IgD-negative memory B cell (primary cell): ENCODE measurements around the gene SIGLEC14. TPM values are rescaled to one million over a fixed set of nuclear protein-coding genes. Genes with fewer than 3 reads are reported as not detected.
A peak's percentile ranks its signal among the peaks of the same experiment; 100 is the strongest.
"Not testable (repeated sequence)": the region's sequence is repeated elsewhere in the genome, so short reads cannot be mapped to it uniquely, and the experiment has no call there.

Source experiments
- H3K27ac Mint-ChIP-seq, 3 donors: one replicate each; pipeline ENCODE4 v1.8.0; 2020 to 2022; ENCODE audit warnings: mild to moderate bottlenecking in 3 of 3, mixed read lengths in 3 of 3, moderate library complexity in 1 of 3
- H3K27me3 Mint-ChIP-seq: one replicate; pipeline ENCODE4 v1.8.0; 2021; ENCODE audit warnings: mixed read lengths
- H3K36me3 Mint-ChIP-seq: one replicate; pipeline ENCODE4 v1.8.0; 2020; ENCODE audit warnings: mild to moderate bottlenecking, mixed read lengths
- H3K4me1 Mint-ChIP-seq, 3 donors: one replicate each; pipeline ENCODE4 v1.8.0; 2020 to 2022; ENCODE audit warnings: mixed read lengths in 3 of 3, mild to moderate bottlenecking in 1 of 3
- H3K4me3 Mint-ChIP-seq, 4 donors: one replicate each; pipeline ENCODE4 v1.8.0; 2020 to 2022; ENCODE audit warnings: mild to moderate bottlenecking in 4 of 4, mixed read lengths in 4 of 4, moderate library complexity in 3 of 4
- H3K9me3 Mint-ChIP-seq, 3 donors: one replicate each; pipeline ENCODE4 v1.8.0; 2020 to 2021; ENCODE audit warnings: mixed read lengths in 3 of 3, mild to moderate bottlenecking in 1 of 3
- polyA plus RNA-seq: library from polyadenylated mRNA; unstranded; fragments of 300-500 nt; fragmentation: Illumina TruSeq; gene quantifications from one replicate; pipeline ENCODE4 v1.2.3, GENCODE V29; 2021

Gene SIGLEC14
- polyA plus RNA-seq, 1 donor from 2014 or later: 15.0 TPM

DNA sequence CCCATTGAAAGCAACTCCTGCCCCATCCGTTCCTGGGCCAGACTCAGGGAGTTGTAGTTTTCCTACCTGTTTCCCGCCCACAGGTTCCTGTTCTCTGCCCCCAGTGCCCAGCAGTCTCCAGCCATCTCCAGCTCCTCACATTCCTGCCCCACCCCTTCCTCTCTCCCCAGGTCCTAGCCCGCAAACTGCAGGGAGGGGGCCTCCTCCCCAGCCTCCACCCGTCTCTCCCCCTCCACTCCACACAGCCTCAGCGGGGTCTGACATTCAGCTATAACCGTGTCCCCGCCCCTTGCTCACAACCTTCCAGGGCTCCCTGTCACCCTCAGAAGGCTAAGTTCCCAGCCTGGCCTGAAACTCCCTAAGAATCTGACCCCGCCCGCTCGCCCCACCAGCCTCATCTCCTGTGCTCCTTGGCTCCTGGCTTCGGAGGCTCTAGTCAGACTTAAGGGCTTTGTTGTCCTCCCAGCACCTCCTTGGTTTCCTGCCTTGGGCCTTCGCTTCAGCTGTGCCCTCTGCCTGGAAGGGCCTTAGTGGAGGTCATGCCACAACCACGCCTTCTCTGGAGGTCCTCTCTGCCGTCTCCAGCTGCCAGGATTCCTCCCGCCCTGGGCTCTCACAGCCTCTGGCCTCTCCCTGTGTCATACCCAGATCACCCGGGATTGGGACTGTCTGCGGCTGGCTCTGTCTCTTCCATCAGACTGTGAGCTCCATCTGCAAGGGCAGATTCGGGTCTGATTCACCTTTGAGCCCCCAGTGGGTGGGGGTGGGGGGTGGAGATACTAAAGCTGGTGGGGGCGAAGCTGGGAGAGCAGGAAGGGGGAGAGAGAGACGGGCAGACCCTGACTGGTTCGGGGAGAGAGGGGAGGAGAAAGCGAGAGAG is 41.4 kb upstream of the SIGLEC14 start:
- peak overlapping the region in 2 of 4 donors; percentile 2 to 8 for H3K4me3 Mint-ChIP-seq
- peaks cover 3 to 7% (median 7%) of the 10 kb centered on the region in 3 donors for H3K4me1 Mint-ChIP-seq
- peaks cover 7% of the 10 kb centered on the region for H3K36me3 Mint-ChIP-seq
- H3K9me3 Mint-ChIP-seq: peaks cover 0 to 5% (median 4%) of the 10 kb centered on the region in 3 donors
- peaks cover 32% of the 10 kb centered on the region for H3K27me3 Mint-ChIP-seq
- no peak overlapping the region for H3K27ac Mint-ChIP-seq

DNA sequence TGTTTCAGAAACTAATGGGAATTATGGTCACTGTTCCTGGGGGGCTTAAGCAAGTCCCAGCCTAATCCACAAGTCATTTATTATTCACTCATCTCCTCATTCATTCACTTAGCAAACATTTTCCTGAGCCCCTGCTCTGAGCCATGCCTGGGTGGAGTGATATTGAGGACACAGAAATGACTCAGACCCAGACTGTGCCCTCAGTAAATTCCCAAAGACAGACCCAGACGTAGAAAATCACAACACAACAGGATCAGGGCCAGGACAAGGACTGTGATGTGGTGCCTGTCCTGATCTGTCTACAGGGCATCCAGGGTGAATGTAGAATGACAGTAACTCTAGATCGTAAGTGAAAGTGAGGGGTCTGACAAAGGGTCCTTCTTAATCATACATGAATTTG is 39.5 kb upstream of the SIGLEC14 start:
- Mint-ChIP-seq H3K27ac (no peak overlapping the region), H3K27me3 (peaks cover 30% of the 10 kb centered on the region), H3K9me3 (peaks cover 0 to 5% (median 4%) of the 10 kb centered on the region in 3 donors), H3K4me3 (no peak overlapping the region), H3K36me3 (peaks cover 7% of the 10 kb centered on the region), H3K4me1 (peaks cover 3 to 6% (median 5%) of the 10 kb centered on the region in 3 donors)

DNA sequence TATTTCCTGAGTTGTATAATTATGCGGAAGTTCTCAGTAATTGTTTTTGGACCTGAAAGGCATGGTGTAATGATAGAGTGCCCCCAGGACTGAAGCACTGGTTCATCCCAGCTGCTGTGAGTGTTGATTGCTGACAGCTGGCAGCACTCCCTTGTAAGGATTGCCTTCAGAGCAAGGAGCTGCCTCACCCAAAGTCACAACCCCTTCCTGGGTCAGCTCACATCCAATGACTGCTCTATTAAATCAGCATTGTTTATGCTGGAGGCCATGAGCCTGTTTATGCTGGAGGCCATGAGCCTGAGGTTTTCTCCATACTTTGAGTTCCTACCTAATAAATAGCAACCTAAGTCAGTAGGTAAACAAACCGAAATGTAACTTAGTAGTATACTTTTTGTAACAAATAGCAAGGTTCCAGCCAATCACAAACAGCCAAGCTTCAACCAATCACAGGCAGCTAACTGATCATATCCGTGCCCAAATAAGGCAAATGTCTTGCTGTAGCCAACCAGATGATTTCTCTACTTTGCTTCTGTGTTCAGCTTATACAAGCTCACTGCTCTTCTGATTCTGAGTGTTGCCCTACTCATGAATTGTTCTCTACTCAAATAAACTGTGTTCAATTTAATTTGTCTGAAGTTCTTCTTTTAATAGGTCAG is 34.8 kb upstream of the SIGLEC14 start:
- H3K4me3 Mint-ChIP-seq: no peak overlapping the region
- H3K27ac Mint-ChIP-seq: no peak overlapping the region
- H3K27me3 Mint-ChIP-seq: peaks cover 16% of the 10 kb centered on the region
- no peaks in the 10 kb centered on the region for H3K4me1 Mint-ChIP-seq
- H3K9me3 Mint-ChIP-seq: peaks cover 0 to 5% (median 4%) of the 10 kb centered on the region in 3 donors
- peaks cover 7% of the 10 kb centered on the region for H3K36me3 Mint-ChIP-seq

DNA sequence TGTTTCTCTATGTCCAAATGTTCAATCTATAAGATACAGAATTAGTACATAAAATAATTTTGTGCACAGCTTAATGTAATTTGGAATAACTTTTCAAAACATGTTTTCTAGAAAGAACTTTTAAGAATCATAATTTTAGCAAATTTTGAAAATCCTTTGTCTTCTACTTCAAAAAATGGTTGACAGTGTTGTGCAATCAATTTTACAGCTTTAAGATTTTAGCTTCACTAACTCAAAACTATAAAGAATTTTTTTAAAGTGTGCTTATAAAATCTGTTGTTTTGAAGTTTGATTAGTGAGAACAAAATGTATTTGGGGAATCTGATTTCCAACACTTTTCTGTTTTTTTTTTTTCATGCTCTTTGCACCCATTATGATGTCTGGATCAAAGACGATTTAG is 33.8 kb upstream of the SIGLEC14 start:
- Mint-ChIP-seq H3K9me3 (peaks cover 0 to 5% (median 5%) of the 10 kb centered on the region in 3 donors), H3K4me1 (no peaks in the 10 kb centered on the region), H3K4me3 (no peak overlapping the region), H3K36me3 (peaks cover 7% of the 10 kb centered on the region), H3K27me3 (peaks cover 15% of the 10 kb centered on the region), H3K27ac (no peak overlapping the region)

DNA sequence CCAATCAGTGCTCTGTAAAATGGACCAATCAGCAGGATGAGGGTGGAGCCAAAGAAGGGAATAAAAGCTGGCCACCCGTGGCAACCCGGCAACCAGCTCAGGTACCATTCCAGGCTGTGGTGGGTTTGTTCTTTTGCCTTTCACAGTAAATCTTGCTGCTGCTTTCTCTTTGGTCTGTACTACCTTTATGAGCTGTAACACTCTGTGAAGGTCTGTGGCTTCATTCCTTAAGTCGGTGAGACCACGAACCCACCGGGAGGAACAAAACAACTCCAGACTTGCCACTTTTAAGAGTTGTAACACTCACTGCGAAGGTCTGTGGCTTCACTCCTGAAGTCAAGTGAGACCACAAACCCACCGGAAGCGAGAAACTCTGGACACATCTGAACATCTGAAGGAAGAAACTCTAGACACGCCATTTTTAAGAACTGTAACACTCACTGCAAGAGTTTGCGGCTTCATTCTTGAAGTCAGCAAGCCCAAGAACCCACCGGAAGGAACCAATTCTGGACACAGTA is 30.0 kb upstream of the SIGLEC14 start:
- Mint-ChIP-seq H3K36me3 (no peaks in the 10 kb centered on the region), H3K27me3 (peaks cover 17% of the 10 kb centered on the region), H3K27ac (peak overlapping the region in 1 of 3 donors; percentile 50), H3K9me3 (peaks cover 0 to 1% (median 0%) of the 10 kb centered on the region in 3 donors), H3K4me3 (no peak overlapping the region), H3K4me1 (no peaks in the 10 kb centered on the region)

DNA sequence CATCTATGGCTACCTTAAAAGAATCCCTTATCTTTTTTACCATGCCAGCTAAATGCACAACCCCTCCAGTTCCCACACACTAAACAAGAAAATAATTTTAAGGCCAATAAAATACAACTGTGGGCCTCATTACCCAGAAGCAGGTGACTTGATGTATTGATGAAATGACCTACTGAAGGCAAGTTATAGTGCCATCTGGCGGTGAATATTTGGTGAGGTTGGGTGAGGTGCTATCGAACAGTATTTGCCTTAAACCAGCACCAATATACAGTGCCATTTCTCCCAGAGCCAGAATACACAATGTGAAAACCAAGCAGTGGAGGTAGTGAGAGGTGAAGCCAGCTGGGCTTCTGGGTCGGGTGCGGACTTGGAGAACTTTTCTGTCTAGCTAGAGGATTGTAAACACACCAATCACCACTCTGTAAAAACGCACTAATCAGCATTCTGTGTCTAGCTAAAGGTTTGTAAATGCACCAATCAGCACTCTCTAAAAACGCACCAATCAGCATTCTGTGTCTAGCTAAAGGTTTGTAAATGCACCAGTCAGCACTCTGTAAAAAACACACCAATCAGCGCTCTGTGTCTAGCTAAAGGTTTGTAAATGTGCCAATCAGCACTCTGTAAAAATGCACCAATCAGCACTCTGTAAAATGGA is 29.4 kb upstream of the SIGLEC14 start:
- not testable (repeated sequence) for H3K27ac Mint-ChIP-seq, H3K4me3 Mint-ChIP-seq, H3K4me1 Mint-ChIP-seq, H3K36me3 Mint-ChIP-seq, H3K9me3 Mint-ChIP-seq
- peaks cover 17% of the 10 kb centered on the region for H3K27me3 Mint-ChIP-seq

DNA sequence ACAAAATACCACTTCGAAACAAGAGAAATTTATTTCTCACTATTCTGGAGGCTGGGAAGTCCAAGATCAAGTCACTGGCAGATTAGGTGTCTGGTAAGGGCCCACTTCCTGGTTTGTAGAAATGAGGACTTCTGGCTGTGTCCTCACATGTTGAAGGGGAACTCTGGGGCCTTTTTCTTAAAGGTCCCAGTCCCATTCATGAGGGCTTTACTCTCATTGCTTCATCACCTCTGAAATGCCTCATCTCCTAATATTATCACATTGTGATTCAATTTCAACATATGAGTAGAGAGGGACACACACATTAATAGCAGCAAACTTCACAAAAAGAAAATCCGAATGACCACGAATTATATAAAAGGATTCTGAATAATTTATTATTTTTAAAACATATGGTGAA is 21.6 kb upstream of the SIGLEC14 start:
- Mint-ChIP-seq H3K36me3 (peaks cover 2% of the 10 kb centered on the region), H3K4me1 (no peaks in the 10 kb centered on the region), H3K9me3 (peaks cover 0 to 5% (median 2%) of the 10 kb centered on the region in 3 donors), H3K27ac (no peak overlapping the region), H3K4me3 (no peak overlapping the region), H3K27me3 (peaks cover 28% of the 10 kb centered on the region)

DNA sequence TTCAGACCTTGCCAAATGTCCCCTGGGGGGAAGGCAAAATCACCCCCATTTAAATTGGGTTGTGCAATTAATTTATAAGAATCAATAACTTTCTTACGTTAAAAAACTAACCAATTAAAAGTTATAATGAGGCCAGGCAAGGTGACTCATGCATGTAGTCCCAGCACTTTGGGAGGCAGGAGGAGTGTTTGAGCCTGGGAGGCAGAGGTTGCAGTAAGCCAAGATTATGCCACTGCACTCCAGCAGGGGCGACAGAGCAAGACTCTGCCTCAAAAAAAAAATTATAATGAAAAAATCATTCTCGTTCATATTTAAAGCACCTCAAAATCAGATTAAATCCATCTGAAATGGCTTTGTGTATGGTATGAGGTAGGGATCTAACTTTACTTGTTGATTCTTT is 18.4 kb upstream of the SIGLEC14 start:
- H3K36me3 Mint-ChIP-seq: peaks cover 2% of the 10 kb centered on the region
- H3K4me1 Mint-ChIP-seq: no peaks in the 10 kb centered on the region
- no peak overlapping the region for H3K27ac Mint-ChIP-seq
- H3K27me3 Mint-ChIP-seq: peaks cover 34% of the 10 kb centered on the region
- H3K4me3 Mint-ChIP-seq: no peak overlapping the region
- H3K9me3 Mint-ChIP-seq: peaks cover 0 to 5% (median under 1%) of the 10 kb centered on the region in 3 donors

DNA sequence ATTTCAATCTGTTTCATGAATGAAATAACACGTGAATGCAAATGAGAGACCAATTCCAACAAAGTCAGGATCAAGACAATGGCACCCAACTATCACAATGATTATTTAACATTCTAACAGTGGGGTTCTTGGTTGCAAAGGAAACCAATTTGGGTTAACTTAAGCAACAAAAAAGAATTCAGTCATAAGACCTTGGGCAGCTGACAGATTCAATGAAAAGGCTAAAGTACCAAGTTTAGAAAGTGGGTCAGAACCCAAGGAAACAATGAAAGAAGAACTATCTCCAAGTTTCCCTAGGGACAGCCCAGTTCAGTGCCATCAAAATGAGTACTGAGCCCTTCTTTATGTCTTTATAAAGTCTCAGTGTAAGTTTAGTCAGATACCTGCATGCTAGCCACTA is 17.5 kb upstream of the SIGLEC14 start:
- peaks cover 2% of the 10 kb centered on the region for H3K36me3 Mint-ChIP-seq
- H3K4me1 Mint-ChIP-seq: no peaks in the 10 kb centered on the region
- no peak overlapping the region for H3K27ac Mint-ChIP-seq
- H3K27me3 Mint-ChIP-seq: peaks cover 30% of the 10 kb centered on the region
- peaks cover 0 to 5% (median 0%) of the 10 kb centered on the region in 3 donors for H3K9me3 Mint-ChIP-seq
- H3K4me3 Mint-ChIP-seq: no peak overlapping the region

DNA sequence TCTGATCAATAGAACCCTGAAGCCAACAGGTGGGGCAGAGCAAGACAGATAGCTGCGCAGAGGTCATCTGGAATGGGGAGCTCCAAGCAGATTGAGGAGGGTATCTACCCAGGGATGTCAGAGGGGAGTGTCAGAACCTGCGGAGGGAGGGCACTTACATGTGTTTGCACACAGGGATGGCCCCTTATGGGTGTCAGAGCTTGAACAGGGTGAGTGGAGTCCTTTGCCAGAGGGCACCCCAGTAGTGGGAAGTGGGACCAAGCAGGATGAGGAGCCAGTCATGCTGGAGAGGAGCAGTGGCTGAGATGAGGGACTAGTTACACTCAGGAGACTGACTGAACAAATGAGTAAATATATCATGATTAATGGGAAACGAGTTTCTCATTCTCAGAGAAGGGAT is 17.0 kb upstream of the SIGLEC14 start:
- Mint-ChIP-seq H3K27ac (no peak overlapping the region), H3K4me3 (no peak overlapping the region), H3K9me3 (peaks cover 0 to 5% (median 0%) of the 10 kb centered on the region in 3 donors), H3K4me1 (peaks cover 0 to under 1% (median 0%) of the 10 kb centered on the region in 3 donors), H3K27me3 (peaks cover 30% of the 10 kb centered on the region), H3K36me3 (peaks cover 2% of the 10 kb centered on the region)

DNA sequence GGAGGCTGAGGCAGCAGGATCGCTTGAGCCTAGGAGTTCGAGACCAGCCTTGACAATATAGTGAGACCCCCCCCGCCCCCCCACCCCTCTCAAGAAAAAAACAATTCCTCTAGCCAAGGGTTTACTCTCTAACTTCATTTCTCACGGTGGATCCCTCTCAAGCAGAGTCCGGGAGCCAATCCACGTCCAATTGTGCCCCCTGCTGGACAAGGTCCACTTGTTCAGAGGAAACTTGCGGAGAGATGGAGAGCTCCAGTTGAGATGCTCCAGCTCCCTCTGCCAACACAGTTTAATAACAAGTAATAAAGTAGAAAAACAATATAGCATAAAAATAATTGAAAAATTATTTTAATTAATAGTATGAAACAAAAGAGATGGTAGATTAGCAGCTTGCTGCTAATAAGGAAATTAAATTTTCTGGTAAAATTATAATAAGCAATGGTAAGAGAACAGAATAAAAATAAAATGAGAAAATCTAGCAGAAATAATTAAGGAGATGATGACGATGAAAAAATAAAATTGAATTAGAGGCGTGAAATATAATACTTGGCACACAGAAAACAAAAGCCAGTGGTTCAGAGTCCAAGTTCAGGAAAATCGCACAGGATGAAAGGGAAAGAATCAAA is 14.5 kb upstream of the SIGLEC14 start:
- Mint-ChIP-seq H3K36me3 (peaks cover 2% of the 10 kb centered on the region), H3K9me3 (peaks cover 0 to 2% (median 0%) of the 10 kb centered on the region in 3 donors), H3K27me3 (peaks cover 24% of the 10 kb centered on the region), H3K27ac (no peak overlapping the region), H3K4me3 (no peak overlapping the region), H3K4me1 (peaks cover 6 to 11% (median 9%) of the 10 kb centered on the region in 3 donors)

DNA sequence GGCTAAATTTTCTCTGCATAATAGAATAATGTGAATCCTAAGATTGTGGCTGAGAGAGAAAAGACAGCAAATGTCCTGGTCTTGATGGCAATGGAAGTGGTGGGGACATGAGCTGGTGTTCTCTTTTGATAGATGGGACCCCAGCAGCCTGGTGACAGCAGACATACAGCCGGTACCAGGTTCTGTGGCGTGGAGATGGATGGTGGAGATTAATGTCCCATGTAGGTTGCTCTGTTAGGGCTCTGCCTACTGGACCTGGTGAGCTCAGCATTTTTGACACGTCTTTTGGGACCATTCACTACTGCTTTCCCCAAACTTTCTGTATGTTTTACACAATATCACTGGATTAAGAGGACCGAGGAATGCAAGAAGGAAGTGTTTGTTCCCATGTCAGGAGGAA is 8.2 kb upstream of the SIGLEC14 start:
- Mint-ChIP-seq H3K4me3 (peak overlapping the region in 1 of 4 donors; percentile 28), H3K36me3 (no peaks in the 10 kb centered on the region), H3K4me1 (peaks cover 37 to 42% (median 40%) of the 10 kb centered on the region in 3 donors), H3K9me3 (no peaks in the 10 kb centered on the region), H3K27ac (no peak overlapping the region), H3K27me3 (no peaks in the 10 kb centered on the region)

DNA sequence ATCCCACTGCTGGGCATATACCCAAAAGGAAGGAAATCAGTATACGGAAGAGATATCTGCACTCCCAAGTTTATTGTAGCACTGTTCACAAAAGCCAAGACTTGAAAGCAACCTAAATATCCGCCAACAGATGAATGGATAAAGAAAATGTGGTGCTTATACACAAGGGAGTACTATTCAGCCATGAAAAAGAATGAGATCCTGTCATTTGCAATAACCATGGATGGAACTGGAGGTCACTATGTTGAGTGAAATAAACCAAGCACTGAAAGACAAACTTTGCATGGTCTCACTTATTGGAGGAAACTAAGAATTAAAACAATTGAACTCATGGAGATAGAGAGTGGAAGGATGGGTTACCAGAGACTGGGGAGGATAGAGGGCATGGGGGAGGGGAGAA is 6.5 kb upstream of the SIGLEC14 start:
- Mint-ChIP-seq H3K4me1 (peaks cover 42 to 44% (median 44%) of the 10 kb centered on the region in 3 donors), H3K36me3 (no peaks in the 10 kb centered on the region), H3K4me3 (no peak overlapping the region), H3K9me3 (no peaks in the 10 kb centered on the region), H3K27ac (no peak overlapping the region), H3K27me3 (no peaks in the 10 kb centered on the region)

DNA sequence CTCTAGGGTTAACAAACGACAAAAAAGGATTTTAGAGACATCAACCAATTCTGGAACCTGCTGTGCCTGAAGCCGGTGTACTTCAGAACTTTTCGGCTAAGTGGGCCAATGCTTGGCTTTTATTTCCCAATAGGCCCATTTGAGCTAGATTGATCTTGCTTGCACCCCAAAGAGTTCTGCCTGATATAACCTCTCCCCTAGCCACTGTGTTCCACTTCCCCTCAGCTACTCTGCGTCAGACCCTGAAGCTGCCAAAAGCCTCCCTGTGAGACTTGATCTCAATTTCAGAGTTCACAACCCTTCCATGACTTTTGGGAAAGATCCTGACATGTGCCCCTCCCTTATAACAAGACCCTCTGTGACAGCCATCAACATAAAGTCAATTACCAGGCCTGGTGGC is 5.6 kb upstream of the SIGLEC14 start:
- Mint-ChIP-seq H3K4me1 (peaks cover 42 to 46% (median 46%) of the 10 kb centered on the region in 3 donors), H3K27ac (no peak overlapping the region), H3K36me3 (no peaks in the 10 kb centered on the region), H3K27me3 (no peaks in the 10 kb centered on the region), H3K4me3 (peak overlapping the region in 1 of 4 donors; percentile 28), H3K9me3 (no peaks in the 10 kb centered on the region)
